ENCODE results near the gene MAGEF1. TPM values are rescaled to one million over a fixed set of nuclear protein-coding genes. Genes with fewer than 3 reads are reported as not detected.

MAGEF1 gene
- total RNA-seq, 4 donors from 2014 or later, result 4.2 to 22.5 (median 16.0) TPM

DNA sequence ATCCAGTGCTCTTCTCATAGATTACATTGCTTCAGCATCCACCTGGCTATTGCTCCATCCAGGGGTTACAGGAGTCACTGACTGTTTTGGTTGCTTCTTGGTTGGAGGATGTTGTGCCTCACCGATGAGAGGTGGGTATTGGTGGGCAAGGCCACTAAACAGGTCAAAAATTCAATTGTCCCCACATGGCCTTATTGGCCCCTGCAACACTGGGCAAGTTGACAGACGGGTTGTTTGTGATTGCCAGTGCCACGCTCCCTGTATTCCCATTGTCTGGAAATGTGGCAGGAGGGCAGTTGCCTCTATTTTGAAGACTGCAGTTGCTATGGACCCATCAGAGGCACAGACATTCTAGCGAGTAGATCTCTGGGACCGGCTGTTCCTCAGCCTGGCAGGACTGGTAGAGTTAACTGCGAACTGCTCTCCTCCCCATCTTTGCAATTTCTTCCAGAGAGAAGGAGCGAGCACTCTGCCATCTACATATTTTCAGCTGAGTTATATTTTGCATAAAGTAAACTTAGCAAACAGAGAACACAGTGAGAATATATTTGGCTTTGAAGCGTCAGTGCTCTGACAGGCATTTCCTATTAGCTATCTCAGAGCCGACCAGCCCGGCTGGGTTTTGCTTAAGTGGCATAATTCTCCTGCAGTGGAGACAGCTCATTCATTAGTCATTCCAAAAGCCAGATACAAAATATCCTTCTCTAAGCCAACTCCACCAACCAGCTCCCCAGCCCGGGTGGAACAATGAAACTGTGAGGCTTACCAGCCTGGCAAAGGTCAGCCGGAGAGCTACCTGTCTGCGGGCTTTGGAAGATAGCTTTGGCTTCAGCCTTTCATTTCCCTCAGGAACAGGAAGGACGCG lies 26.0 kb upstream of the MAGEF1 start:
- no peak for DNase-seq
- intact Hi-C loops (cut with DNase I; ENCODE audit: low total_unique reads), result no loop called here
- no peaks in the 10 kb centered on the region for H3K27me3 ChIP-seq
- in situ Hi-C loops (cut with MboI; ENCODE audit: low pct_ligation_motif_present in 1 of 4, low pct_unique_long_range_greater_than_20kb in 1 of 4, low sequenced_read_pairs in 3 of 4), result no loop called here
- WGBS, 2 donors (ENCODE audit: low coverage in 1 of 2), result 36 to 67% methylated on average over 5 to 15 of the region's 15 CpGs
- no peak overlapping the region for H3K27ac ChIP-seq
- TF ChIP-seq POLR2AphosphoS5 (IDR thresholded peaks at IDR 0.05), result no peak
- TF ChIP-seq POLR2A (IDR thresholded peaks at IDR 0.05), result no peak
- TF ChIP-seq, protein P1, sequence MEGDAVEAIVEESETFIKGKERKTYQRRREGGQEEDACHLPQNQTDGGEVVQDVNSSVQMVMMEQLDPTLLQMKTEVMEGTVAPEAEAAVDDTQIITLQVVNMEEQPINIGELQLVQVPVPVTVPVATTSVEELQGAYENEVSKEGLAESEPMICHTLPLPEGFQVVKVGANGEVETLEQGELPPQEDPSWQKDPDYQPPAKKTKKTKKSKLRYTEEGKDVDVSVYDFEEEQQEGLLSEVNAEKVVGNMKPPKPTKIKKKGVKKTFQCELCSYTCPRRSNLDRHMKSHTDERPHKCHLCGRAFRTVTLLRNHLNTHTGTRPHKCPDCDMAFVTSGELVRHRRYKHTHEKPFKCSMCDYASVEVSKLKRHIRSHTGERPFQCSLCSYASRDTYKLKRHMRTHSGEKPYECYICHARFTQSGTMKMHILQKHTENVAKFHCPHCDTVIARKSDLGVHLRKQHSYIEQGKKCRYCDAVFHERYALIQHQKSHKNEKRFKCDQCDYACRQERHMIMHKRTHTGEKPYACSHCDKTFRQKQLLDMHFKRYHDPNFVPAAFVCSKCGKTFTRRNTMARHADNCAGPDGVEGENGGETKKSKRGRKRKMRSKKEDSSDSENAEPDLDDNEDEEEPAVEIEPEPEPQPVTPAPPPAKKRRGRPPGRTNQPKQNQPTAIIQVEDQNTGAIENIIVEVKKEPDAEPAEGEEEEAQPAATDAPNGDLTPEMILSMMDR (IDR thresholded peaks at IDR 0.05), result no peak
- TF ChIP-seq EP300 (IDR thresholded peaks at IDR 0.05; ENCODE audit: low read depth), result no peak
- no peaks in the 10 kb centered on the region for H3K9me3 ChIP-seq
- no peaks in the 10 kb centered on the region for H3K4me1 ChIP-seq
- H3K4me3 ChIP-seq, result no peak overlapping the region
- no peaks in the 10 kb centered on the region for H3K36me3 ChIP-seq

DNA sequence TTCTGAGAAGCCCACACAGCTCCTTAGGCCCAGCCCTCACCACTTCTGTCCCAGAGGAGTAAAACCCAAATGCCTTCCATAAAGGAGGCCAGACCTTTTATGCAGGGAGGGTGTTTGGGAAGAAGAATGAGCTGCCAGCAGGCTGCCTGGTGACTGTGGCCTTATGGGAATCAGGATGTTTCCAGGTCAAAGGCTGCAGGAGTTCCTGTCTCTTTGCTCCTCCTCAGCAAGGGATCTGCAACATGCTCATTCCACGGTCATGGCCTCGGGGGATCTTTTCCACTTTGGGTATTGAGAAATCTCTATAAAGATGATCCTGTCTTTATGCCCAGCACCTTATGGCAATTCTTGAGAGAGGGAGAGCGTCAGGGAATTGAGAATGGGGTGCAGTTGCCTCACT lies 25.2 kb upstream of the MAGEF1 start:
- no peak for DNase-seq
- Histone ChIP-seq H3K27me3 (no peaks in the 10 kb centered on the region), H3K4me1 (no peaks in the 10 kb centered on the region), H3K27ac (no peak overlapping the region), H3K36me3 (no peaks in the 10 kb centered on the region), H3K4me3 (no peak overlapping the region), H3K9me3 (no peaks in the 10 kb centered on the region)
- in situ Hi-C loops (cut with MboI; ENCODE audit: low pct_ligation_motif_present in 1 of 4, low pct_unique_long_range_greater_than_20kb in 1 of 4, low sequenced_read_pairs in 3 of 4), result no loop called here
- WGBS, 2 donors (ENCODE audit: low coverage in 1 of 2), result 98 to 100% methylated on average over 3 of the region's 3 CpGs
- intact Hi-C loops (cut with DNase I; ENCODE audit: low total_unique reads), result no loop called here
- TF ChIP-seq POLR2AphosphoS5 (IDR thresholded peaks at IDR 0.05) (no peak), POLR2A (IDR thresholded peaks at IDR 0.05) (no peak), EP300 (IDR thresholded peaks at IDR 0.05; ENCODE audit: low read depth) (no peak)
- TF ChIP-seq, protein P1 (IDR thresholded peaks at IDR 0.05), result no peak

DNA sequence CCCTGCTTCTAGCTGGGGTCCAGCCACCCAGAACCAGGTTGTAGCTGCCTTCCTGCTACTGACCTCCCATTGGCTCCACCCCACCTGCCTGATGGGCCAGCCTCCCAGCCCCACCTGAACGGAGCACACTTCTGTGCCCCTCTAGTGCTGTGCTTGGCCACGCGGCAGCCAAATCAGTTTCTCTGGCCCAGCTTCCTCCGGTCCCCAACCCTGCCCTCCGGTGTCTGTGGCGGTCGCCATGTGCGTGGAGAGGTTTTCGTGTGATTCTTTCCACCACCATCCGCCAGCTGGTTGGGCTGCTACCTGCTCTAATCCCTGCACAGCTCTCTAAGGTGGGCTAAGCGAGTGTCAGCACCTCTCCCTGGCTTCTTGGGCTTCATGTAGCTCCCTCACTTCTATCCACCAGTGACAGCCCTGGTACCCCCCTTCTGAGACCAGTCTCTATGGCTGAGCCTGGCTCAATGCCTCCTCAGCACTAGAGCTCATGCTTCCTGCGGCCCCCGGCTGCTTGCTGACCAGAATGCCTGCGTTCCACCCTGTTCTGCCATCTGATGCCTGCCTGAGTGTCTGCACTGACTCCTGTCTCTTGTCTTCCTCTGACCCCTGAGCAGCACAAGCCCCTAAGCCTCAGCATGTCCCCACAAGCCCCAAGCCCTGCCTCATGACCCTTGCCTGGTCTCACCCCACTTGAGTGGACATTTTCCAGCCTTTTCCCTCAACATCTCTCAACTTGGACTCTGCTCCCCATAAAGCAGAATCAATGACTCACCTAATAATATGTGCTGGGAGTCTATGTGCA lies 23.2 kb upstream of the MAGEF1 start:
- Histone ChIP-seq H3K9me3 (no peaks in the 10 kb centered on the region), H3K4me3 (no peak overlapping the region), H3K36me3 (no peaks in the 10 kb centered on the region), H3K27me3 (no peaks in the 10 kb centered on the region), H3K27ac (no peak overlapping the region), H3K4me1 (no peaks in the 10 kb centered on the region)
- DNase-seq, result no peak
- intact Hi-C loops (cut with DNase I; ENCODE audit: low total_unique reads) (no loop called here), in situ Hi-C loops (cut with MboI; ENCODE audit: low pct_ligation_motif_present in 1 of 4, low pct_unique_long_range_greater_than_20kb in 1 of 4, low sequenced_read_pairs in 3 of 4) (no loop called here)
- no peak for TF ChIP-seq EP300 (IDR thresholded peaks at IDR 0.05; ENCODE audit: low read depth)
- no peak for TF ChIP-seq POLR2AphosphoS5 (IDR thresholded peaks at IDR 0.05)
- TF ChIP-seq, protein P1 (IDR thresholded peaks at IDR 0.05), result no peak
- no peak for TF ChIP-seq POLR2A (IDR thresholded peaks at IDR 0.05)
- WGBS, 2 donors (ENCODE audit: low coverage in 1 of 2), result 93% methylated on average over 14 of the region's 14 CpGs; no CpG with 5 or more reads in 1 of the 2 donors

DNA sequence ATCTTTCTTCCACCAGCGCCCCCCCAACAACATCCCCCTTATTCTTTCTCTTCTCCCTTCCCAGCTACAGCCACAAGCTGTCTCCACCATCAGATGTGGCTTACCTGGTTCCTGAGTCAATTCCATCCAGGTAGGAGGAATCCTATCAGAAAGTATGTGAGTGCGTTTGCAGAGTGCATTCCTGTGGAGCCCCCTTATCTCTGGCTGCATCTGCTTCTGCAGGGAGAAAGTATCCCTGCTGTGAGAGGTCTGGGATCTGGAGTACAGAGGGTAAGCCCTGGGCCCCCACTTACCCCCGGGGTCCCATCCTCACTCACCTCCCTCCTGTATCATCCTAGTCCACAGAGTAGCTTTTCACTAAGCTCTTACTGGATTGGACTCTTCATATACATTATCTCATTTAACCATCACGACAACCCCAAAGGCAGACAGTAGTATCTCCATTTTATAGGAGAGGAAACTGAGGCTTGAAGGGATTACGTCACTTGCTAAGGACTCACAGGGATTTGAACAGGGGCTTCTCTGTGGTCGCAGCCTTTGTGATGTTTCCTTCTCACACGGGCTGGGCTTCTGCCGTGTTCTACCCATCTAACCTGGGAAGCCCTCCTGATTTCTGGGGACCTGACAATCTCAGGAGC lies 22.2 kb upstream of the MAGEF1 start:
- in situ Hi-C loops (cut with MboI; ENCODE audit: low pct_ligation_motif_present in 1 of 4, low pct_unique_long_range_greater_than_20kb in 1 of 4, low sequenced_read_pairs in 3 of 4), result no loop called here
- intact Hi-C loops (cut with DNase I; ENCODE audit: low total_unique reads), result no loop called here
- TF ChIP-seq EP300 (IDR thresholded peaks at IDR 0.05; ENCODE audit: low read depth), result no peak
- TF ChIP-seq, protein P1 (IDR thresholded peaks at IDR 0.05), result no peak
- no peak for TF ChIP-seq POLR2A (IDR thresholded peaks at IDR 0.05)
- no peak for TF ChIP-seq POLR2AphosphoS5 (IDR thresholded peaks at IDR 0.05)
- Histone ChIP-seq H3K27ac (no peak overlapping the region), H3K4me3 (no peak overlapping the region), H3K27me3 (no peaks in the 10 kb centered on the region), H3K4me1 (no peaks in the 10 kb centered on the region), H3K36me3 (no peaks in the 10 kb centered on the region), H3K9me3 (no peaks in the 10 kb centered on the region)
- no peak for DNase-seq
- WGBS, 2 donors (ENCODE audit: low coverage in 1 of 2), result 79 to 85% methylated on average over 5 to 8 of the region's 8 CpGs

Data from transverse colon (tissue), 4 donors.